Activated T-cell treated with anti-CD3 and anti-CD28 coated beads for 48 hours (primary cell): Measurements from ENCODE around the gene ABCA1.
"Not testable (repeated sequence)": the region's sequence is repeated elsewhere in the genome, so short reads cannot be mapped to it uniquely, and the experiment has no call there.

ENCODE experiments used
- DNase-seq: peaks from one replicate; pipeline ENCODE4 v3.0.0-alpha.2; 2020; ENCODE audit warnings: low read depth

ABCA1 gene

DNA sequence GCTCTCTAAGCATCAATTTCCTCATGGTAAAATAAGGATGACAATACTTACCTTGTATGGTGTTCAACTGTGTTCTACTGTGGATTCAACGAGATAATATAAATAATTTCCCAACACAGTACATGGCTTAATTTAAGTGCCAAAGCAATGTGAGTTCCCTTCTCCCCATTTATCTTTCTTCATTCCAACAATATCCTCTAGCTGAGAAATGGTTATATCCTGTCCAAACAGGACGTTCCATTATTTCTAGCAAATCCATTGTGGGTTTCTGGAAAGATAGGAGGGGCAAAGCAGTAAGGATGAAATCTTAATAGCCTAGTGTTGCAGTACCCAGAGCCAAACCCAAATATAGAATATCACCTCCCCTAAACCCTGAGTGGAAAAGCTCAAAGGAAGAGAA is 22.0 kb downstream of the ABCA1 start:
- DNase-seq, result no peak

DNA sequence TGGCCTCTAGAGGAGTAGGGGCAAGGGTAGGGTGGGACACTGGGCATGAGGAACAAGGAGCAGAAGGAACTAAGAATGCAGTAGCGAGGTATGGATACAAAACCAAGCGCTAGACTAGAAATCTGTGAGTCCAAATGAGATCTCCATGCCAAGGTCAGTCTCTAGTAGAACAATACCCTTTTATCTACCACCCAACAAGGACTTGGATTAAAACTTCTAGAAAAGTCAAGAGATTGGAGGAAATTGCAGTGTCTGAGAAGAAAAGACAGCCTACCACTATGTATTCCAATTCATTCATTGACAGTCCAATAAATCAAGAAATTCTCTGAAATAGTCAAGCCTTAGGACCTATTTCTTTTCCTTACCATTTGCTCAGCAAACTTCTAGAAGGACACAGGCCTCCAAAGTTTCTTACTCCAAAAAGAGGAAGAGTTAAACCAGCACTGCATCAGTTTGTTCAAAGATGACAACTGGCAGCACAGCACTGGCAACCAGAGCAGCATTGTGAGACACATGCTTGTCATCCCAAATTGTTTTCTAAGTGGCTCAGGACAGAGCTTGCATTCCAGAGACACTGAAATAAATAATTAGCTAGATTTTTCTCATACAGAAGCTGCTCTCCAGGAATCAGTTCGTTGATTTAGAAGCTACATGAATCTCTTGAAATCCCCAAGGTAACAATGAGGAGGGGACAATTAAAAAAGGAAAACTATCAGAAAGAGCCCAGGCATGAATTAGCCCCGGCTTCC is 22.6 kb downstream of the ABCA1 start:
- no peak for DNase-seq

DNA sequence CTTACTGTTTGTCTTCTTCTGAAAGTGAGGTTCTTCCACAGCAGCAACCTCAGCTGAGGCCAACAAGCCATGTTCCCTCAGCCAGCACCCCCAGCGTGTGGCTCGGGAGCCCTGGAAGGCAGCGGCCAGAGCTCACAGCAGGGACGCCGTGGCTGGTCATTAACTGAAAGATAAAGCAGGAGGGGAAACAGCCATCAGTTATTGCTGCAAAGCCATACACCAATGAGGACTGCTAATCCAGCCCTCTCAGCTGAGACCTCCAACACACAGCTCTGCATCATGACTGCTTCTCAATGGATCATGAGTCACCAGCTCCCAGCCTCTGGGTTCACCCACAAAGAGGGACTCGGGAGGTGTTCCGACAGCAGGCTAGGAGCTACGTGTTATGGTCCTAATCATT is 24.3 kb downstream of the ABCA1 start:
- DNase-seq, result no peak

DNA sequence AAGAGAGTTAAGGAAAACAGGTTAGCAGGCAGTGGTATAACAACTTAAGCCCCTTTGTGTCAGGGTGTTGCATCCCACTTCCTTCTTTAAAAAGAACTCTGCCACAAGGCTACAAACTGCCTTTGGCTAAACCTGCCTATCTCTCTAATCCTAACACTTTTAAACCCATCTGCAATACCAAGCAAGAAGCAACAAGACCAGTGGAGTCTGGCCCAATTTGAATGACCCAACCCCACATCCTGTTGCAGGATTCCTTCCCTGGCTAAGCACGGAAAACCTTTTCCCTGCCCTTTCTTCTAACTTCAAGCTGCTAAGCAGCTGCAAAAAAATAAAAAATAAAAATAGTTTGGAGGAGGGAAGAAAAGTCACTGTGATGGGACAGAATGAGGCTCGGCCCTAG is 27.1 kb downstream of the ABCA1 start:
- DNase-seq, result no peak

DNA sequence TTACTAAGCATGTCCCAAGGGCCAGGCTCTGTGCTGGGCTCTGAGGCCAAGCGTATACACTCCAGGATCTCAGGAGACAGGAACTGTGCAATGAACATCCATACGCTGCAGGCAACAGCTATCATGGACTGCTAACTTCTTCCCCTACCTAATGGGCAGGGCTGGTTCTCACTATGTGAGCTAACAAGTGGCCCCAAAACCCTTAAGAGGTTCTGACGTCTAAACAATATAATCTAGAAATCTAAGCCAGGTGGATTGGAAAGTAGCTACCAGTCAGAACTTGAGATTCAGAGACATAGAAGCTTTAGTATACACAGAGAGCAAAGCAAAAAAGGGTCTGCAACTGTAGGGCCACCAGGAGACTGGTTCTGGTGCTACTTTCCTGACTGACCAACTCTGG is 27.6 kb downstream of the ABCA1 start:
- DNase-seq, result no peak

DNA sequence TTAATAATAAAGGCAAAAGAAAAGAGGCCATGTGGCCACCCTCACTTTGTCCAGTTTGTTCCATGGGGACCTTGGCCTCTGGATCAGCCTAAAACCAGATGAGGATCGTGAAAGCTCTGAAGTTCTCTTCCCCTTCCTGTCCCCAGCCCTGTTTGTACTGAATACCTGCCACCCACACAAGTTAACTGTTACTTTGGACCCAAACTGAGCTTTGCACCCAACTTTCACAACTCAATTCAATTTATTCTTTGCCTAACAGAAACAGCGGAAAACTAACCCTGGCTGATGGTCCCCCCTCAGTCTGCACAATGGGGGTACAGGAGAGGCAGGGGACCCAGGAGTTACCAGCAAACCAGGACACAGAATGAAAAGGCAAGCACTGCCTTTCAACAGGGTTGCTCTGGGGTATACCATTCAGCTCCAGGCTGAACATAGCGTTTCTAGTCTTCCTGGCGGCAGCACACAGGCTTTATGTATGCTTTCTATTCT is 28.2 kb downstream of the ABCA1 start:
- no peak for DNase-seq

DNA sequence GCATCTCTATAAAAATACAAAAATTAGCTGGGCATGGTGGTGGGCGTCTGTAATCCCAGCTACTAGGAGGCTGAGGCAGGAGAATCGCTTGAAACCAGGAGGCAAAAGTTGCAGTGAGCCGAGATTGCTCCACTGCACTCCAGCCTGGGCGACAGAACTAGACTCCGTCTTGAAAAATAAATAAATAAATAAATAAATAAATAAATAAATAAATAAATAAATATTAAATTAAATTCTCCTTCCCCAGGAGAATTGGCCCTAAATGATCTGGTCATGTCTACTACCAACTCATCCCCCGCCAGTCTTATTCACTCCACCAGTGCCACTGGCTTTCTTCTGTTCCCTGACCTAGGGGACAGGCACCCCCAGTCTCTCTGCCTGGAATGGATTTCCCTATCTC is 29.6 kb downstream of the ABCA1 start:
- DNase-seq, result not testable (repeated sequence)

DNA sequence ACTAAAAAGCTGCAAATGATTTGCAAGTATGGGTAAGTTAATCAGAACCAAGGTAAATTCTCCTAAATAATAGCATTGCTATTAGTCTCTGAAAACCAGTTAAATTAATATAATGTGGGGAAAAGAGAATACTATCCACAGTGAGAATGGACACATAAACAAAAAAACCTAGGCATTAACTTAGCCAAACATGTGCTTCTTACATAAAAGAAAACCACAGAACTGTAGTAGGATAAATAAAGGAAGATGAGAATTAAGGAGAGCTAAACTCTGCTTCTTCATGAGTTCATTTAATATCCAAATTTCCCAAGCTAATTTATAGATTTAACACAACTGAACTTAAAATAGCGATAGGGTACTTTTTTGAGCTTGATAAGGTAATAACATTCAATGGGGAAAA is 31.8 kb downstream of the ABCA1 start:
- DNase-seq, result no peak

DNA sequence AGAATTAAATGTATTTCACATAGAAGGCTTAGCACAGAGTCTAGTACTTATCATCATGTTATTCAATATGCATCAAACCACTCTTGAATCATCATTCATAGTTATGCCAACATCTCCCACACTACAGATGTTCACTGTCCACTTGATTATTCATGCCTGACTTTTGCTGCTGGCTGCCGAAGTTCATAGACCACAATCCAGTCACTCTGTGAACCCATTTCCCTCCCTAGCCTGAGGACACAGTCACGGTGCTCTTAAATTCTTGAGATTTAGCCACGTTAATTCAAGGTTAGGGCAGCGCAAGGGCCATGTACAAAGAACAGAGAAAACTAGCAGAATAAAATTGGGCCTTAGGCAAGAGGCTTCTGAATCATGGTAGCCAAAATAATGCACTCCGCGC is 32.4 kb downstream of the ABCA1 start:
- no peak for DNase-seq

DNA sequence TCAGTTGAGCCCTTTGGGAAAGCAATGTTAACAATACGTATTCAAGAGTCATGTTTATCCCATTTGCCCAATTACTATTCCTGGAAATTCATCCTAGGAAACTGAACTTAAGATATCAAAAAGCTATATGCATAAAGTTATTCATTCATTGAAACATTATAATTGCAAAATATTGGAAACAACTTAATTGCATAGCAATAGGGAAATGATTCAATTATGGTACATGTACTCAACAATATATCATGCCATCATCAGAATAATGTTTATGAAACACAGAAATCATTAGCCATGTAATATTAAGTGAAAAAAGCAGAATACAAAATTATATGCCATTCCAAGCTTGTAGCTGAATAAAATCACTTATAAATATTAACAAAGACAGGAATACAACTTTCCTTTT is 35.3 kb downstream of the ABCA1 start:
- DNase-seq, result no peak

DNA sequence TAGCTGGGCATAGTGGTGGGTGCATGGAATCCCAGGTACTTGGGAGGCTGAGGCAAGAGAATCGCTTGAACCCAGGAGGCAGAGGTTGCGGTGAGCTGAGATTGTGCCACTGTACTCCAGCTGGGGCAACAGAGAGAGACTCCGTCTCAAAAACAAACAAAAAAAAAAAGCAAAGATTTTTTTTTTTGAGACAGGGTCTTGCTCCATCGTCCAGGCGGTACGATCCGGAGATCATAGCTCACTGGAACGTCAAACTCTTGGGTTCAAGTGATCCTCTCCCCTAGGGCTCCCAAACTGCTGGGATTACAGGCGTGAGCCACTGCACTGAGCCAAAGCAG is 37.6 kb downstream of the ABCA1 start:
- no peak for DNase-seq

DNA sequence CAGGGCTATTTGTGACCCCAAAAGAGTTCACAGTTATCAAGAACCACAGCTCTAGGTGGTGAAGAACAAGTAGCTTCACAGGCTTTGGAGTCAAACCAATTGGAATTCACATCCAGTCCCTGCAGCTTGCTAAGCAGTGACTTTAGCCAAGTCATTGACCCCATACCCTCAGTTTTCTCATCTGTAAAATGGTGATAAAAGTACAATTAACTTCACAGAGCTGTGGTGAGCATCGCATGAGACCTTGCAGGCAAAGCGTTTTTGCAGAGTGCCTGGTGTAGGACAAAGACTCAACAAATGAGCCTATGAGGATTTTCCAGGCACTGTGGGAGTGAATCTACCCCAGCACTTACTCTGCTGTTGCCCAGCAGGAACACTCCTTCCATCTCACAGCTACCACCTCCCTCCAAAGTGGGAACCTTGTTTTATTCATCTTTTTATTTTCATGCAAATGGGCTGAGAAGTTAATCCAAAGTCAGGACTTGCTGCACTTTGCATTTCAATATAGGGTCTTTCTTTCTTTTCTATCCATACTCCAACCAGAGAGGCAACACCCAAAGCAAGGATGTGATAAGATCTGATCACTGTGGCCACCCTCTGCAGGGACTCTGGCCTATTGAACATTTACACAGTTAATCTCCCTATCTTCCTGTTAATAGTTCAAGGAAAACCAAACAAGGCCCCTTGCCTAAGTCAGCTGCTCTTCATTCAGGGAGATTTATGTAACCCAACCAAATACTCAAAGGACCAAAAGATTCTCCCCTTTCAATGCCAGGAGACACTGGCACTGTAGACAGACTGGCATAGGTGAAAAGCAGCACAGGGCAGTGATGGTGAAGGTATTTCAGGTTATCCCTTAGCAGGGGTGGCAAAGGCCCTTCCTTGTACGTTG is 41.9 kb downstream of the ABCA1 start:
- no peak for DNase-seq

DNA sequence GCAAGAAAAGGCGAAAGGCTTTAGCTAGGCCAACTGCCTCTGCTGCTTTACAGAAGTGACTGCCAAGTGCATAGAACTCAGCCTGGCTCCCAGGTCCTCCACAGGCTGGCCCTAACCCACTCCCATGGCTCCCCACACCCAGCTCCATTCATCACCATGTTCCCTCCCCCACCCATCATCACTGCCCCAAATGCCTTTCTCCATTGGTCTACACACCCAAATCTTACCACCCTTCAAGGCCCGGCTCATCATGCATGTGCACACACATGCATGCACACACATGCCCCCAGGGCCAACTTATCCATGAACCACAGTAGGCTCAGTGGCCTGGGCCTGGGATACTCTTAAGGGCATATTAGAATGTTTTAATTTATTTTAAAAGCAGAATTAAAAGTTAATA is 44.8 kb downstream of the ABCA1 start:
- DNase-seq, result no peak

DNA sequence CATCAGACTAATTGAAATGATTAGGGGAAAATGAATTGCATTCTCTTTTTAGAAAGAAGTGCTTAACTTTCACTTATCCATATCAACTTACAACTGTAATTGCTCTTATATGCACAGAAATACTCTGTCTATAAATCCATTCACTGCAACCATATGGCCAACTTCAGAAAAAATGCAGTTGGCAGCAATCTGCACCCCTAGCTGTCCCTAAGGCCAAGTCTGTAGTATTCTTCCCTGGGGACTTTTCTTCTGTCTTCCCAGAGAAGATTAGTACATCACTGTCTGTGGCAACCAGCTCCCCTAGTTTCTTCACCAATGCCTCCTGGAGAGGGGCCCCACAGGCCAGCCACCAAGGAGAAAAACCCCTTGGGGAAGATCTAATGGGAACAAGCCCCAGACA is 45.4 kb downstream of the ABCA1 start:
- DNase-seq, result no peak

DNA sequence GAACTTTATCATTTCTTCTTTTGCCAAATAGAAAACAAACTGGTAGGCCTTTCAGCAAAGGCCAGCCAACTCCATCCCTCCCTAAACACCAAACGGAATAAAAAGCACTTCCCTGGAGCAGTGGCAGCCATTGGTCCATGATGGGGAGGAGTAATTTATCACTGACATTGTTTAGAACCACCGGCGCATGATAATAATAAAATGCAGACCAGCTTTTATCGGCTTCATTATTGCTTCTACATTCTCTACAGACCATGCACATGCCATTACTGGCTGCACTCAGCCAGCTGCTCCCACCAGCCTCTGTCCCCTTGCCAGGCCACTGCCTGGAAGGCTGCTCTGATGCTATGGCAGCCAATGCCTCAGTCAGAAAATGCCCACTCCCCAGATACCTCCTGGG is 45.9 kb downstream of the ABCA1 start:
- no peak for DNase-seq

DNA sequence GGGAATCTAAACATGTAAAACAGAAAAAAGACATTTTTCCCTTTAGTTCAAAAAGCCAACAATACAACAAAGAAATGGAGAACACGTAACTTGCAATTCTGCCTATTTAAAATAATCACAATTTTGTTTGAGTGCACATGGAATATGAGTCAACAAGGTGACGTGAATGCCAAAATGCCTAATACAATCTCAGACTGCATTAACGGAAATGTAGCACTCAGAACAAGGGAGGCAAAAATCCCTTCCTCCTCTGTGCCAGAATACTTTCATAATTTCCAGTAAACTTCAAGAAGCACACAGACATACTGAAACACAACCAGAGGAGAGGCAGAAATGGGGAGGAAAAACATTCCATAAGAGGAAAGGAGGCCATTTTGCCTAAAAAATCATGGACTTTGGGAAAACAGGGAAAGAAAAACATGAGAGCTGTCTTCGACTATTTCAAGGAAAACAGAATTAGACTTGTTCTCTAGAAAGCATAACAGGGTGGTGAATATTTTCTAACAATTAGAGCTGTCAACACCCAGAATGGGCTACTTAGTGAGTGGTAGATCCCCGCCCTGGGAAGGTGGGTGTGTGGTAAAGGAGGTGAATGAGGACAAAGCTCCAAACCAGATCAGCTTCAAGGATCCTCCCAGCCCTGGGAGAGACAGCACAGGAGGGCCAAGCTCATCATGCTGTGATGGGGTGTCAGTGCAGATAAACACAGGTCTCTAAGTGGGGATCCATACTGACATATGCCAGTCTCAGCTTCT is 48.2 kb downstream of the ABCA1 start:
- no peak for DNase-seq

DNA sequence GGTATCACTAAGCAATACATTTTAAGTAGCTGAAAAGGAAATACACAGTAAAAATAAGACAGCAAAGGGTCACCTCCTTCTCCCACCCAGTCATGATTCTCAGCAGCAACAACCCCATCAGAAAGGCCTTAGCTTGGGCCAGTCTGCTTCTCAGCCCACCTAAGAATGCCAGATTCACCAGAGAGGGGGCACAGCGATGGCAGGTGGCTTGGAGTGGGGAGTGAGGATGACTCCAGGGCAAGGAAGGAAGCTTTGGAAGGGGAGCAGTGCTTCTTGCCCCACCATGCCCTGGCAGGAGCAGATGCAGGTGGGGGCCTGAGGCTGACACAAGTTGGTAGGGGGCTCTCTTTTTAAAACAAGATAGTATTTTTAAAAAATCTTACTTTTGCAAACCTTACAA is 51.4 kb downstream of the ABCA1 start:
- no peak for DNase-seq

DNA sequence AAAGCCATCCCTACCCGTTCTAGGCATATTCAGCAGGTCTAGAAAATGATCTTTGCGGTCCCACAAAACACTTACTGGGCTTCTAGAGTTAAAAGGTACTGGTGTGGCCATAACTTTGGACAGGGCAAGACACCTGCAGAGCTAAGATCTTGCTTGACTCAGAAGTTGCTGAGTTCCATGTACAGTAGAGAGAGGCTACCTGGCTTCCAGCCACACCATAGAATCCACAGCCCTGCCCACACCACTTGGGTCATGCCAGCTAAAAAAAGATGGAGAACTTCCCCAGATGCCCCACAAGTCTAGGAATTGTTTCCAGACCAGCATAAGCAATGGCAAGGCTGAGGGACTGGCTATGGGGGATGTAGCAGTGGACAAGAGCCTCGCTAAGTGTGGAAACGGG is 52.1 kb downstream of the ABCA1 start:
- DNase-seq, result no peak

DNA sequence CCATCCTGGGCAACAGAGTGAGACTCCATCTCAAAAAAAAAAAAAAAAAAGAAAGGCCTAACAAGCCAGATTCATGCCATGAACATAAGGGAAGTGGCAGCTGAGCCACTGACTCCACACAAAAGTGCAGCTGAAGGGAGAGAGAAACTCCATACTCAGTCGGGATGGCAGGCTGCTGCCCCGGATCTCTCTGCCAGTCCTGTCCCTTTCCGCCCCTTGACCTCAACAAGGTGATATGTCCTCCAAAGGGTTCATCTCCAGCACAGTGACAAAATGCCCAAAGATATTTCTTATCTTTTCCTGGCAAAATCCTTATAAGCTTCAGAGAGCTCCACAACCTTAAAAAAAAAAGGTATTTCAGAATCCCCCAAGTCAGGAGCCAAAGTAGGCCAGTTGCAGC is 52.6 kb downstream of the ABCA1 start:
- no peak for DNase-seq

DNA sequence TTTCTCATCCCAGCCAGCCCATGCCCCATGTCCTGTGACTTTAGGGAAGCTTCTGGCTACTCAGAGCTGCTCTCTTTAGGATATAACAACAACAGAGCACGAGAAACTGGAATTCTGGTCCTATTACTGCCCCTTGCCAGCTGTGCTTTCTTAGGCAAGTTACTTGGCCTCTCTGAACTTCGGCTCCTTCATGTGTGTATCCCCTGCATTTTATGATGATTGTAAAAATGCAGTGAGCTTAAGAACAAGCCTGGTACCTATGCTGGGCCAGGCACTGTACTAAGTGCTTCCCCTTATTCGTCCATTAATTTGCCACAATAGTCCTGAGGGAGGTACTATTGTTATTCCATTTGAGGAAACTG is 54.5 kb downstream of the ABCA1 start:
- DNase-seq, result no peak

DNA sequence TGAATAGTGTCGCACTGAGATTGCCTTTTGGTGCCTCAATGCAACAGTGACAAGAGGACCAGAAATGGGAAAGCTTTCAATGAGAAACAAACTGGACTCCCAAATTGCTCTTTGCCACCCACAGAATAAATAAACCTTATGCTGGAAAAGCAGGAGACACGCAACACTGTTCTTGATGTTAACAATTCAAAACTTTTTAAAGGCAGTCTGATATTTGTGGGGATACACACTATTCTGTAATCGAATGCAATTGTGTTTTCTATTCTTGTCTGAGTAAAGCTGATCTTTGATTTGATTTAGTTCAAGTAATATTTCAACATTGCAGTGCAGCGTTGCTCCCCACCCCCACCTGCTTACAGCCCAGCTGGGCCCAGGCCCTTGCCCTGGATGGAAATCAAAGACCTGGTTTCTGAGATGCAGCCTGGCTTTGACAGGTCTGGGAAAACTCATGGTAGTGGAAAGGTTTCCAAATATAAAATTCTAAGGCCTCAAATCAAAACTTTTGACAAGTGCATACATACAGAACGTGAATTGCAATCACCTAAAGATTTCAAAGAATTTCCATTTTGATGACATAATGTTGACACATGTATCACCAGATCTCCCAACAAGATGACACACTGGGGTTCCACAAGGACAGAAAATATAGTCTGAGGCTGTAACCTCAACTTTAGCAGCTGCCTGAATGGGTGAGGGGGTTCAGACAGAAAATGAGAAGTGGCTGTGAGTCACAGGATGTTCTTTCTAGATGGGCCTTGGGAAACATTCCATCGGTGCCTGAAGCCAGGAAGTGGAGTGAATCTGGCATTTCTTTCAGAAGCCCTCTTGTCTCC is 55.1 kb downstream of the ABCA1 start:
- no peak for DNase-seq

DNA sequence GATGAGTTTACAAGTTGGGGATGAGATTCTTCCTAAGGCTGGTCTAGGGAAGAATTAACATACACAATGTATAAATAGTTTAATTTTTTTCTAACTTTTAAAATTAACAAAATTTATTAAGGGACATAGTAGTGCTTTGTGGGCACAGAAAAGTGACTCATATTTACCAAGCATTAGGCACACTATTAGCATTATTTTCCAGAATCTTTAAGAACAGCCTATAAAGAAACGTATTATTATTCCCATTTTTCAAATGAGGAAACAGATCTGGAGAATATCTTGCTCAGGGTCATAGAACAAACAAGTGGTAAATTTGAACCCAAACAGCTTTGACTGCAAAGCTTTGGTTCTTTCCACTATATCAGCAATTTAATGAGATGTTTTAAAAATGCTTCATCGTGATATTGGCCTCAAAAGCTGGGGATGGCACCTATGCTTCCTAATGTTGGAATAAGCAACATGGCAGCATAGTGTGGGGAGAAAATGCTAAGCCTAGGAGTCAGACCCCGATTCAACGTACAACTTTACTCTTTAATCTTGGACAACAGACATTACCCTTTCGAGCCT is 55.9 kb downstream of the ABCA1 start:
- no peak for DNase-seq
